LNCAP (cell line): ENCODE results near the gene SPHK1.

Experiments used
- CTCF ChIP-seq: fragments of 450-650 bp; IDR thresholded peaks from 2 replicates; pipeline ENCODE4 v1.5.1; 2017; ENCODE audit warnings: mild to moderate bottlenecking

SPHK1 gene

GRCh38 chr17:76350463-76350862, 33.9 kb upstream of the SPHK1 start:
- TF ChIP-seq CTCF: no peak

- TF ChIP-seq CTCF: no peak
These were observed 32.8 kb upstream of the SPHK1 start for GRCh38 chr17:76351526-76352071.

GRCh38 chr17:76353004-76353598, 31.3 kb upstream of the SPHK1 start:
- no peak for TF ChIP-seq CTCF

- TF ChIP-seq CTCF: no peak
These were observed 30.7 kb upstream of the SPHK1 start, which contains the start of gene PRPSAP1 for GRCh38 chr17:76353599-76354316. Gene PRPSAP1, minus strand, starts transcription at chr17:76353916. Its CDS starts 213 bp downstream, at chr17:76353703.

- TF ChIP-seq CTCF: no peak
These were observed 30.1 kb upstream of the SPHK1 start for GRCh38 chr17:76354317-76354729.

GRCh38 chr17:76354747-76355310, 29.6 kb upstream of the SPHK1 start:
- no peak for TF ChIP-seq CTCF

GRCh38 chr17:76356803-76357456, 27.5 kb upstream of the SPHK1 start:
- no peak for TF ChIP-seq CTCF
